GM19351 (cell line): ENCODE results near the gene GPR89B.
"Not testable (repeated sequence)": the region's sequence is repeated elsewhere in the genome, so short reads cannot be mapped to it uniquely, and the experiment has no call there.

Experiments
- ATAC-seq: cut with Tn5 transposase; IDR thresholded peaks from one replicate; pipeline ENCODE4 v1.9.1; 2021; ENCODE audit warnings: mild to moderate bottlenecking, moderate library complexity; ENCODE audit not compliant: unreplicated experiment

GPR89B gene

GRCh38 chr1:148027004-148027403 lies 98.8 kb downstream of the GPR89B start:
- not testable (repeated sequence) for ATAC-seq

- ATAC-seq: not testable (repeated sequence)
These were observed 104.0 kb downstream of the GPR89B start for GRCh38 chr1:148032247-148032646.

- ATAC-seq: not testable (repeated sequence)
These were observed 104.5 kb downstream of the GPR89B start for GRCh38 chr1:148032690-148033089.

- ATAC-seq: not testable (repeated sequence)
These were observed 104.9 kb downstream of the GPR89B start for GRCh38 chr1:148033147-148033546.

GRCh38 chr1:148037850-148038461 lies 109.7 kb downstream of the GPR89B start:
- peak; percentile 8 for ATAC-seq

GRCh38 chr1:148038462-148039333 lies 110.5 kb downstream of the GPR89B start:
- peak; percentile 80 for ATAC-seq
